Activated CD8-positive, alpha-beta T cell treated with anti-CD3 and anti-CD28 coated beads for 36 hours (primary cell): Measurements from ENCODE around the gene C4B. TPM values are rescaled to one million over a fixed set of nuclear protein-coding genes. Genes with fewer than 3 reads are reported as not detected.
"Not testable (repeated sequence)": the region's sequence is repeated elsewhere in the genome, so short reads cannot be mapped to it uniquely, and the experiment has no call there.

Experiments used
- ATAC-seq: fragments of 200-7000 bp; cut with Tn5 transposase; one replicate; pipeline ENCODE4 v1.10.0; 2021; ENCODE audit warnings: mild to moderate bottlenecking, moderate library complexity
- CTCF ChIA-PET: fragments of 350-600 bp; sonication (Branson Sonifier 250); formaldehyde crosslinking; loops from one replicate; lab custom pipeline; 2021; ENCODE audit warnings: antibody characterized with exemption; lab: Charles Lee
- POLR2A ChIA-PET: fragments of 350-600 bp; sonication (Branson Sonifier 250); formaldehyde crosslinking; loops from one replicate; lab custom pipeline; 2021; ENCODE audit warnings: antibody characterized with exemption; lab: Charles Lee
- DNase-seq: peaks from one replicate; pipeline ENCODE4 v3.0.0-alpha.2; 2020
- H3K27ac Mint-ChIP-seq: one replicate; pipeline ENCODE4 v1.8.0; 2021; ENCODE audit warnings: mild to moderate bottlenecking, mixed read lengths
- H3K27me3 Mint-ChIP-seq: one replicate; pipeline ENCODE4 v1.8.0; 2021; ENCODE audit warnings: mixed read lengths
- H3K36me3 Mint-ChIP-seq: one replicate; pipeline ENCODE4 v1.8.0; 2021; ENCODE audit warnings: low read depth, mixed read lengths
- H3K4me1 Mint-ChIP-seq: one replicate; pipeline ENCODE4 v1.8.0; 2021; ENCODE audit warnings: low read depth, mixed read lengths
- H3K4me3 Mint-ChIP-seq: one replicate; pipeline ENCODE4 v1.8.0; 2021; ENCODE audit warnings: mild to moderate bottlenecking, moderate library complexity, mixed read lengths
- H3K9me3 Mint-ChIP-seq: one replicate; pipeline ENCODE4 v1.8.0; 2021; ENCODE audit warnings: mixed read lengths
- intact Hi-C: fragments of 100-400 bp; cut with micrococcal nuclease; formaldehyde crosslinking; loops from one replicate; pipeline ENCODE4 v1.10.0; 2022
- total RNA-seq, 2 experiments: library from RNA; stranded (reverse); gene quantifications; one replicate each; pipeline ENCODE4 v1.2.3, GENCODE V29; 2021
- TF ChIP-seq, protein P1 (sequence below): fragments of 200-600 bp; IDR thresholded peaks from one replicate; pipeline ENCODE4 v1.8.0; 2022; ENCODE audit warnings: antibody characterized with exemption, mild to moderate bottlenecking

C4B gene
- total RNA-seq, 2 experiments from 2014 or later: 2.7 to 3.3 TPM

DNA sequence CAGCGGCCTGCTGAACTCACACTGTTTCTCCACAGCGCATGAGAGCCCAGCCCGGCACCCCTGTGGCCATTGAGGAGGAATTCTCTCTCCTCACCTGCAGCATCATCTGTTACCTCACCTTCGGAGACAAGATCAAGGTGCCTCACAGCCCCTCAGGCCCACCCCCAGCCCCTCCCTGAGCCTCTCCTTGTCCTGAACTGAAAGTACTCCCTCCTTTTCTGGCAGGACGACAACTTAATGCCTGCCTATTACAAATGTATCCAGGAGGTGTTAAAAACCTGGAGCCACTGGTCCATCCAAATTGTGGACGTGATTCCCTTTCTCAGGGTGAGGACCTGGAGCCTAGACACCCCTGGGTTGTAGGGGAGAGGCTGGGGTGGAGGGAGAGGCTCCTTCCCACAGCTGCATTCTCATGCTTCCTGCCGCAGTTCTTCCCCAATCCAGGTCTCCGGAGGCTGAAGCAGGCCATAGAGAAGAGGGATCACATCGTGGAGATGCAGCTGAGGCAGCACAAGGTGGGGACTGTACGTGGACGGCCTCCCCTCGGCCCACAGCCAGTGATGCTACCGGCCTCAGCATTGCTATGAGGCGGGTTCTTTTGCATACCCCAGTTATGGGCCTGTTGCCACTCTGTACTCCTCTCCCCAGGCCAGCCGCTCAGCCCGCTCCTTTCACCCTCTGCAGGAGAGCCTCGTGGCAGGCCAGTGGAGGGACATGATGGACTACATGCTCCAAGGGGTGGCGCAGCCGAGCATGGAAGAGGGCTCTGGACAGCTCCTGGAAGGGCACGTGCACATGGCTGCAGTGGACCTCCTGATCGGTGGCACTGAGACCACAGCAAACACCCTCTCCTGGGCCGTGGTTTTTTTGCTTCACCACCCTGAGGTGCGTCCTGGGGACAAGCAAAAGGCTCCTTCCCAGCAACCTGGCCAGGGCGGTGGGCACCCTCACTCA lies 25.0 kb downstream of the C4B start:
- POLR2A ChIA-PET, DNase-seq, CTCF ChIA-PET, H3K9me3 Mint-ChIP-seq, H3K4me3 Mint-ChIP-seq, H3K36me3 Mint-ChIP-seq, intact Hi-C loops, H3K4me1 Mint-ChIP-seq, H3K27ac Mint-ChIP-seq, H3K27me3 Mint-ChIP-seq, ATAC-seq: not testable (repeated sequence)

DNA sequence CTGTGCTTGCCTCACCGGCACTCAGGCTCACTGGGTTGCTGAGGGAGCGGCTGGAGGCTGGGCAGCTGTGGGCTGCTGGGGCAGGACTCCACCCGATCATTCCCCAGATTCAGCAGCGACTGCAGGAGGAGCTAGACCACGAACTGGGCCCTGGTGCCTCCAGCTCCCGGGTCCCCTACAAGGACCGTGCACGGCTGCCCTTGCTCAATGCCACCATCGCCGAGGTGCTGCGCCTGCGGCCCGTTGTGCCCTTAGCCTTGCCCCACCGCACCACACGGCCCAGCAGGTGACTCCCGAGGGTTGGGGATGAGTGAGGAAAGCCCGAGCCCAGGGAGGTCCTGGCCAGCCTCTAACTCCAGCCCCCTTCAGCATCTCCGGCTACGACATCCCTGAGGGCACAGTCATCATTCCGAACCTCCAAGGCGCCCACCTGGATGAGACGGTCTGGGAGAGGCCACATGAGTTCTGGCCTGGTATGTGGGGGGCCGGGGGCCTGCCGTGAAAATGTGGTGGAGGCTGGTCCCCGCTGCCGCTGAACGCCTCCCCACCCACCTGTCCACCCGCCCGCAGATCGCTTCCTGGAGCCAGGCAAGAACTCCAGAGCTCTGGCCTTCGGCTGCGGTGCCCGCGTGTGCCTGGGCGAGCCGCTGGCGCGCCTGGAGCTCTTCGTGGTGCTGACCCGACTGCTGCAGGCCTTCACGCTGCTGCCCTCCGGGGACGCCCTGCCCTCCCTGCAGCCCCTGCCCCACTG lies 25.9 kb downstream of the C4B start:
- H3K27ac Mint-ChIP-seq, DNase-seq, CTCF ChIA-PET, H3K4me1 Mint-ChIP-seq, H3K27me3 Mint-ChIP-seq, H3K36me3 Mint-ChIP-seq, ATAC-seq, intact Hi-C loops, H3K4me3 Mint-ChIP-seq, POLR2A ChIA-PET, H3K9me3 Mint-ChIP-seq: not testable (repeated sequence)

DNA sequence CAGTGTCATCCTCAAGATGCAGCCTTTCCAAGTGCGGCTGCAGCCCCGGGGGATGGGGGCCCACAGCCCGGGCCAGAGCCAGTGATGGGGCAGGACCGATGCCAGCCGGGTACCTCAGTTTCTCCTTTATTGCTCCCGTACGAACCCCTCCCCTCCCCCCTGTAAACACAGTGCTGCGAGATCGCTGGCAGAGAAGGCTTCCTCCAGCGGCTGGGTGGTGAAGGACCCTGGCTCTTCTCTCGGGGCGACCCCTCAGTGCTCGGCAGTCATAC lies 26.4 kb downstream of the C4B start:
- H3K27ac Mint-ChIP-seq, H3K9me3 Mint-ChIP-seq, DNase-seq, ATAC-seq, H3K36me3 Mint-ChIP-seq, POLR2A ChIA-PET, CTCF ChIA-PET, H3K4me3 Mint-ChIP-seq, H3K4me1 Mint-ChIP-seq, intact Hi-C loops, H3K27me3 Mint-ChIP-seq: not testable (repeated sequence)

DNA sequence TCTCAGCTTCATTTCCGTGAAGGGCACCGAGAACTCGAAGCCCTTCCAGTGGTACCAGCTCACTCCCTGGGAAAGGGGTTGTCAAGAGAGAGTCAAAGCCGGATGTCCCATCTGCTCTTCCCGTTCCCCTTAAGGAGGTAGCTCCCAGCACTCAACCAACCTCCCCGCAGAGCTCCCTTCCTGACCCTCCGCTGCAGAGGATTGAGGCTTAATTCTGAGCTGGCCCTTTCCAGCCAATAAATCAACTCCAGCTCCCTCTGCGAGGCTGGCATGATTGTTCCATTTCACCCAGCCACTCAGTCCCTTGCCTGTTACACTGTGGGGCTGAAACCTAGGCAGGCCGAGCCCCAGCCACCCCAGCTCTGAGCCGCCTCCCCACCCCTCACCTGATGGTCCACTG lies 26.8 kb downstream of the C4B start:
- ATAC-seq, H3K27ac Mint-ChIP-seq, POLR2A ChIA-PET, DNase-seq, H3K4me1 Mint-ChIP-seq, H3K36me3 Mint-ChIP-seq, H3K27me3 Mint-ChIP-seq, H3K4me3 Mint-ChIP-seq, CTCF ChIA-PET, H3K9me3 Mint-ChIP-seq, intact Hi-C loops: not testable (repeated sequence)

DNA sequence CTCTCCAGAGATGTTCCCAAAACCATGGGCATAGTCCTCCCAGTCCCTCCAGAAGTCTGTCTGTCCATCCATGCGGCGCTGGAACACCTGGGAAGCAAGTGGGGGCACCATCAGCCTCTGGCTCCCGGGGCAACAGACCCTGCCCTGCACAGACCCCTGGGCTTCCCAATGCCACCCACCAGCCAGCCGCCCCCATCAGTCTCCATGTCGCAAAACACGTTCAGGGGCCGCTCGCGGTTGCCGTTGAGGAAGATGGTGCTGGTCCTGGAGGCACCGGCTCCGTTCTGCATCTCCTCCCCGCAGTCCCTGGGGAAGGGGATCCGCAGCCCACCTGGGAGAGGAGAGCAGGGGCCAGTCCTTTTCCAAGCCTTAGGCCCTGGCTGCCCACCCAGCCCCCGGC lies 27.7 kb downstream of the C4B start:
- POLR2A ChIA-PET, H3K27ac Mint-ChIP-seq: not testable (repeated sequence)

DNA sequence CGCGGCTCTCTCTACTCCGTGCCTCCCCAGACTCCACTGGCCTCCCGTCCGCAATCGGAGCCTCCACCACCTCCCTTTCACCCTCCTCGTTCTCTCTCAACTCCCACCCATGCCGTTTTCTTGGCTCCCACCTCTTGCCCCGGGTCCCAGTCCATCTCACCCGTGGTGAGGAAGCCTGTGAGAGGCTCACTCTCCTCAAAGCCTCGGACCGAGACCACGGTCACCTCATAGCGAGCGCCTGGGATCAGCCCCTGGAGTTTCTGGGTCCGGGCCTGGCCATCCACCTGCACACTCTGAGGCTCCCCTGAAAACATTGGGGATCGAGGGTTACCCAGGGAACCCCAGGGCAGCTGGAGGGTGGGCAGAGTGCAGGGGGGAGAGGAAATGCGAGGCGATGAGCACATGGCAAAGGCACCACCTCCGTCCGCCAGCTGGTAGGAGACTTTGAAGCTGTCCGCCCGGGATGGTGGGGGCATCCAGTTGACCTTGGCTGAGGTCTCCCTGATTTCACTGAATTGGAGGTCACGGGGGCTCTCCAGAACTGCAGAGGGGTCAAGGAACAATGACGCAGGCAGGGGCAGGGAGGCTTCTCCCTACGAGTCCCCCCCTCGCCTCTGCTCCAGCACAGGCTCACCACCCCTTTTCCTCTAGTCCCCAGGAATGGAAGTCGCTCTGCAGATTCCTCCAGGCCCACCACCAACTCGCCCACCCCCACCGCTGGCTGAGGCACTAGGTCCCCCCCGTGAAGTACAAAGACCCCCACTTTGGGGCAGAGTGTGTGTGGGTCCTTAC lies 29.2 kb downstream of the C4B start:
- H3K36me3 Mint-ChIP-seq, H3K27ac Mint-ChIP-seq, POLR2A ChIA-PET, H3K9me3 Mint-ChIP-seq, H3K4me1 Mint-ChIP-seq, CTCF ChIA-PET, DNase-seq, ATAC-seq, intact Hi-C loops, H3K4me3 Mint-ChIP-seq, H3K27me3 Mint-ChIP-seq: not testable (repeated sequence)

More for the DNA sequence above, 27.7 kb downstream of the C4B start:
- H3K36me3 Mint-ChIP-seq, H3K4me1 Mint-ChIP-seq, H3K4me3 Mint-ChIP-seq, intact Hi-C loops, ATAC-seq, DNase-seq, H3K27me3 Mint-ChIP-seq, CTCF ChIA-PET, H3K9me3 Mint-ChIP-seq: not testable (repeated sequence)

DNA sequence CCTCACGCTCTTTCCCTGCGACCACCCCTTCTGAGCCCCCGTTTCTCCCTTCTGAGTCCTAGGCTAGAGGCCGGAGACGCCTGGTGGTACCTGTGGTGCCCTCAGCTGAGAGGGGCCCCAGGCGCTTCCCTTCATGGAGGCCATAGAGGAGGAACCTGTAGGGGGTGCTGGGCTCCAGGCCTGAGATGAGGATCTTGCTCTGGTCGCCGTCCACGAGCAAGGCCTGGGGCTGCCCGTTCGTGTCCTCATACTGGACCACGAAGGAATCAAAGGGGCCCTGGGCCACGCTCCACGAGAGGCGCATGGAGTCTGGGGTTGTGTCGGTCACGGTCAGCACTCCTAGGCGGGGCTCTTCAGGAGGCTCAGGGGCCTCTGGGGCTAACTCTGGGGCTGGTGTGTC lies 30.3 kb downstream of the C4B start:
- H3K9me3 Mint-ChIP-seq, DNase-seq, POLR2A ChIA-PET, H3K27me3 Mint-ChIP-seq, H3K4me1 Mint-ChIP-seq, intact Hi-C loops, CTCF ChIA-PET, H3K4me3 Mint-ChIP-seq, ATAC-seq, H3K27ac Mint-ChIP-seq, H3K36me3 Mint-ChIP-seq: not testable (repeated sequence)

DNA sequence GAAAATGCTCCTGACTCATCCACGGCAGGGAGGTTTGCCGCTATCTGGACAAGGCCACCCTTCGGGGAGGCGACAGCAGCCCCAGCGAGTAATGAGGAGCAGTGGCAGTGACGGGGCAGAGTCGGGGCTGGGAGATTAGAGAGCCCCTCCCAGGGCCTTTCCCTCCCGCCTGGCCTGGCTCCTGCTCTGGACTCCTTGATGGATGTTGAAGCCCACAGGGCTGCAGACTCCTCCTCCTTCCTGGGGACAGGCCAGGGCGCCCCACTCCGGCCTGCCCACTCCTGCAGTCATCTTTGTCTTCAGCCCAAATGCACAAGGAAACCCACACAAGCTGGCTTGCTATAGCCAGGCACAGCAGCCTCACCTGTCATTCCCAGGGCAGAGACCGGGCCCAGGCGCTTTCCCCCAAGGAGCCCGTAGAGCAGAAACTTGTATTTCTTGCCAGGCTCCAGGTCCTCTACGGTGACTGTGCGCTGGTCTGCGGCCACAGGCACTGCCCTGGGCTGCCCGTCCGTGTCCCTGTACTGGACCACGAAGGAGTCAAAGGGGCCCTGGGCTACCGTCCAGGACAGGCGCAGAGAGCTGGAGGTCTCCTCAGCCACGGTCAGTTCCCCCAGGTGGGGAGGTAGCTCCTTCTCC lies 31.3 kb downstream of the C4B start:
- no peaks in the 10 kb centered on the region for H3K9me3 Mint-ChIP-seq
- ChIA-PET POLR2A (interaction anchor here (0.8 kb wide), 1 partner anchor 27 kb away, joined by 3 read pairs; no protein-coding TSS in a partner anchor), CTCF (interaction anchor here (0.7 to 1.0 kb wide), 2 partner anchors 9 to 44 kb away, joined by 3 read pairs; no protein-coding TSS in a partner anchor)
- ATAC-seq: no peak
- no peaks in the 10 kb centered on the region for H3K4me1 Mint-ChIP-seq
- no peaks in the 10 kb centered on the region for H3K36me3 Mint-ChIP-seq
- intact Hi-C loops: no loop called here
- DNase-seq: no peak
- H3K27me3 Mint-ChIP-seq: peaks cover 3% of the 10 kb centered on the region
- H3K27ac Mint-ChIP-seq: no peak overlapping the region
- H3K4me3 Mint-ChIP-seq: no peak overlapping the region
- TF ChIP-seq, protein P1, sequence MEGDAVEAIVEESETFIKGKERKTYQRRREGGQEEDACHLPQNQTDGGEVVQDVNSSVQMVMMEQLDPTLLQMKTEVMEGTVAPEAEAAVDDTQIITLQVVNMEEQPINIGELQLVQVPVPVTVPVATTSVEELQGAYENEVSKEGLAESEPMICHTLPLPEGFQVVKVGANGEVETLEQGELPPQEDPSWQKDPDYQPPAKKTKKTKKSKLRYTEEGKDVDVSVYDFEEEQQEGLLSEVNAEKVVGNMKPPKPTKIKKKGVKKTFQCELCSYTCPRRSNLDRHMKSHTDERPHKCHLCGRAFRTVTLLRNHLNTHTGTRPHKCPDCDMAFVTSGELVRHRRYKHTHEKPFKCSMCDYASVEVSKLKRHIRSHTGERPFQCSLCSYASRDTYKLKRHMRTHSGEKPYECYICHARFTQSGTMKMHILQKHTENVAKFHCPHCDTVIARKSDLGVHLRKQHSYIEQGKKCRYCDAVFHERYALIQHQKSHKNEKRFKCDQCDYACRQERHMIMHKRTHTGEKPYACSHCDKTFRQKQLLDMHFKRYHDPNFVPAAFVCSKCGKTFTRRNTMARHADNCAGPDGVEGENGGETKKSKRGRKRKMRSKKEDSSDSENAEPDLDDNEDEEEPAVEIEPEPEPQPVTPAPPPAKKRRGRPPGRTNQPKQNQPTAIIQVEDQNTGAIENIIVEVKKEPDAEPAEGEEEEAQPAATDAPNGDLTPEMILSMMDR: no peak
